GM12878 (cell line): ENCODE results near the gene MRPS21. TPM values are rescaled to one million over a fixed set of nuclear protein-coding genes. Genes with fewer than 3 reads are reported as not detected.

Experiments
- BRCA1 ChIP-seq: IDR thresholded peaks from 2 replicates; pipeline ENCODE4 v1.6.1; 2011; ENCODE audit warnings: low read depth, low read length, improper control_type of control experiment
- CHD4 ChIP-seq: fragments of 200-600 bp; sonication (generic); IDR thresholded peaks from 2 replicates; pipeline ENCODE4 v1.6.1; 2016; ENCODE audit warnings: mild to moderate bottlenecking
- EP300 ChIP-seq, 2 experiments: fragments of 150-350 bp in 1 of 2; IDR thresholded peaks; 2 replicates each; pipeline ENCODE4 v1.6.1; 2011 to 2012; ENCODE audit warnings: low read depth in 2 of 2, low read length in 2 of 2, borderline replicate concordance in 1 of 2, improper control_type of control experiment in 1 of 2, inconsistent platforms in 1 of 2; ENCODE audit not compliant: control insufficient read depth in 1 of 2
- FOXK2 ChIP-seq: fragments of 450-650 bp; IDR thresholded peaks from 2 replicates; pipeline ENCODE4 v1.6.1; 2017; ENCODE audit warnings: mild to moderate bottlenecking, moderate library complexity
- IKZF2 ChIP-seq, 2 experiments: fragments of 450-650 bp; IDR thresholded peaks; 2 replicates each; pipeline ENCODE4 v1.6.1; 2017; ENCODE audit warnings: mild to moderate bottlenecking in 2 of 2, moderate library complexity in 2 of 2
- MEF2B ChIP-seq: fragments of 450-650 bp; IDR thresholded peaks from 2 replicates; pipeline ENCODE4 v1.6.1; 2018; ENCODE audit warnings: mild to moderate bottlenecking, moderate library complexity; ENCODE audit not compliant: partially characterized antibody, poor library complexity, severe bottlenecking
- MTA3 ChIP-seq: IDR thresholded peaks from 2 replicates; pipeline ENCODE4 v1.6.1; 2012; ENCODE audit warnings: low read length, inconsistent platforms, borderline replicate concordance
- PAX8 ChIP-seq: fragments of 450-650 bp; IDR thresholded peaks from 2 replicates; pipeline ENCODE4 v1.6.1; 2017; ENCODE audit warnings: mild to moderate bottlenecking, moderate library complexity
- POLR2AphosphoS2 ChIP-seq: IDR thresholded peaks from 2 replicates; pipeline ENCODE4 v1.6.1; 2011; ENCODE audit warnings: low read depth, mild to moderate bottlenecking, low read length, improper control_type of control experiment, moderate library complexity
- SIX5 ChIP-seq: IDR thresholded peaks from 2 replicates; pipeline ENCODE4 v1.6.1; 2011; ENCODE audit warnings: mild to moderate bottlenecking, low read depth, low read length, moderate library complexity; ENCODE audit not compliant: severe bottlenecking
- SREBF1 ChIP-seq: IDR thresholded peaks from 2 replicates; pipeline ENCODE4 v1.6.1; 2012; ENCODE audit warnings: mild to moderate bottlenecking, low read length
- TARDBP ChIP-seq: IDR thresholded peaks from 2 replicates; pipeline ENCODE4 v1.6.1; 2016; ENCODE audit warnings: borderline replicate concordance
- ZBED1 ChIP-seq: IDR thresholded peaks from 2 replicates; pipeline ENCODE4 v1.6.1; 2016; ENCODE audit warnings: borderline replicate concordance
- ZBTB4 ChIP-seq: fragments of 450-650 bp; formaldehyde crosslinking; IDR thresholded peaks from 2 replicates; pipeline ENCODE4 v1.4.0; 2022; ENCODE audit warnings: mild to moderate bottlenecking, moderate library complexity
- ZNF217 ChIP-seq: fragments of 450-650 bp; IDR thresholded peaks from 2 replicates; pipeline ENCODE4 v1.6.1; 2017; ENCODE audit warnings: antibody characterized with exemption, mild to moderate bottlenecking
- polyA plus RNA-seq, 11 experiments: library from polyadenylated mRNA; depleted of rRNA in 4 of 11; unstranded in 6 of 11; stranded (reverse) in 5 of 11; fragments of >200 nt; fragmentation: Nextera tagmentation in 4 of 11; fragmentation: Illumina TruSeq in 1 of 11; extraction: Ambion mirVana in 4 of 11; extraction: Trizol in 1 of 11; gene quantifications; 1 replicate in 1 of 11; 2 replicates in 10 of 11; pipeline versions ENCODE4 v1.2.1 to v1.2.3, GENCODE V29; 2011 to 2016; ENCODE audit warnings: inconsistent platforms in 2 of 11, missing spikeins in 2 of 11, low read depth in 1 of 11
- total RNA-seq, 4 experiments: library from RNA; depleted of rRNA in 3 of 4; stranded (reverse); fragments of >200 nt in 3 of 4; fragmentation: Illumina TruSeq in 1 of 4; extraction: Trizol in 1 of 4; gene quantifications; 2 replicates each; pipeline versions ENCODE4 v1.2.1 to v1.2.3, GENCODE V29; 2013 to 2021
- TF ChIP-seq, protein P1 (sequence below): fragments of 450-650 bp; conservative IDR thresholded peaks from 2 replicates; pipeline ENCODE4 v1.6.1; 2017; ENCODE audit warnings: mild to moderate bottlenecking, moderate library complexity
- TF ChIP-seq, protein P2 (sequence below): fragments of 150-350 bp; IDR thresholded peaks from 2 replicates; pipeline ENCODE4 v1.6.1; 2016; ENCODE audit warnings: low read depth, low read length
- TF ChIP-seq, protein P3 (sequence below): fragments of 450-650 bp; IDR thresholded peaks from 2 replicates; pipeline ENCODE4 v1.6.1; 2017; ENCODE audit warnings: antibody characterized with exemption, mild to moderate bottlenecking, moderate library complexity

MRPS21 gene
- total and polyA plus RNA-seq, 10 of the 15 experiments (the other 5 are each of a cell fraction or from before 2014, with no cell fraction given), result 69.4 to 275 (median 103) TPM

DNA sequence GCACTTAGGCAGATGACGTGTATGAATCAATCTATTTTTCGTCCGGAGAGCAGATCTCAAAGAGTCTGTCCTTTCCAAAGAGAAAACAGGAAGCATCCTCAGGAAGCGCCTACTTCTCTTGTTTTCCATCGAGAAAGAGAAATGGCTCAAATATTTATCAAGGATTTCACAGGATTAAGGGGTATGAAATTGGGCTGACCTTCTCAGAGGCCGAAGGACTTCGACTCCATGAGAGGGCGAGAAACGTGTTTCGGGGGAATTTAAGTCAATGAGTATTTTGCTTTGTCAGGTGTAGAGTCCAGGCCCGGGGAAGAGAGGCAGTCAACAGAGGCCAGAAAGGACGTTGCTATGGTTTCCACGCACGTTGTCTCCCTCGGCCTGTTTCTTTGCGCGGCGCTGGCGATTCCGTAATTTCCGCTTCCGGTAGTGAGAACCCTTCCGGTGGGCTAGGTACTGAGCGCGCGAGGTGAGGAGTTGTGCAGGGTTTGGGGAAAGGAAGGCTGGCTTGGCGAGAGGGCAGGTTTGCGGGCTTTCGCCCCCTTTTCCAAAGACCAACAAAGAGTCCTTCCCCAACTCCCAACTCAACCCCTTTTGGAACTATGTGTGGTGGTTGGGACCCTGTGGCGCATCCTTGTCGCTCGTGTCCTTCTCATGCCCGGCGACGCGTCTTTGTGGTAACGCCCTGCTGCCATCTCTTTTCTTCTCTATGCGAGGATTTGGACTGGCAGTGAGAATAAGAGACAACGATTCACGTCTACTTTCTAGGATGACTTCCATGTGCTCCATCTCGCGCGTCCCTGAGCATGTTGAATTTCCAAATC lies at the start of gene MRPS21 (continued):
- no peak for TF ChIP-seq IKZF2 (IDR thresholded peaks at IDR 0.05)
- TF ChIP-seq, protein P1, sequence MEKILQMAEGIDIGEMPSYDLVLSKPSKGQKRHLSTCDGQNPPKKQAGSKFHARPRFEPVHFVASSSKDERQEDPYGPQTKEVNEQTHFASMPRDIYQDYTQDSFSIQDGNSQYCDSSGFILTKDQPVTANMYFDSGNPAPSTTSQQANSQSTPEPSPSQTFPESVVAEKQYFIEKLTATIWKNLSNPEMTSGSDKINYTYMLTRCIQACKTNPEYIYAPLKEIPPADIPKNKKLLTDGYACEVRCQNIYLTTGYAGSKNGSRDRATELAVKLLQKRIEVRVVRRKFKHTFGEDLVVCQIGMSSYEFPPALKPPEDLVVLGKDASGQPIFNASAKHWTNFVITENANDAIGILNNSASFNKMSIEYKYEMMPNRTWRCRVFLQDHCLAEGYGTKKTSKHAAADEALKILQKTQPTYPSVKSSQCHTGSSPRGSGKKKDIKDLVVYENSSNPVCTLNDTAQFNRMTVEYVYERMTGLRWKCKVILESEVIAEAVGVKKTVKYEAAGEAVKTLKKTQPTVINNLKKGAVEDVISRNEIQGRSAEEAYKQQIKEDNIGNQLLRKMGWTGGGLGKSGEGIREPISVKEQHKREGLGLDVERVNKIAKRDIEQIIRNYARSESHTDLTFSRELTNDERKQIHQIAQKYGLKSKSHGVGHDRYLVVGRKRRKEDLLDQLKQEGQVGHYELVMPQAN, result peak; percentile 80
- no peak for TF ChIP-seq EP300 (IDR thresholded peaks at IDR 0.05; ENCODE audit: borderline replicate concordance in 1 of 2, control insufficient read depth in 1 of 2, low read depth in 2 of 2, low read length in 2 of 2)
- no peak for TF ChIP-seq PAX8
- TF ChIP-seq SIX5, result peak; percentile 53
- no peak for TF ChIP-seq BRCA1
- TF ChIP-seq, protein P2, sequence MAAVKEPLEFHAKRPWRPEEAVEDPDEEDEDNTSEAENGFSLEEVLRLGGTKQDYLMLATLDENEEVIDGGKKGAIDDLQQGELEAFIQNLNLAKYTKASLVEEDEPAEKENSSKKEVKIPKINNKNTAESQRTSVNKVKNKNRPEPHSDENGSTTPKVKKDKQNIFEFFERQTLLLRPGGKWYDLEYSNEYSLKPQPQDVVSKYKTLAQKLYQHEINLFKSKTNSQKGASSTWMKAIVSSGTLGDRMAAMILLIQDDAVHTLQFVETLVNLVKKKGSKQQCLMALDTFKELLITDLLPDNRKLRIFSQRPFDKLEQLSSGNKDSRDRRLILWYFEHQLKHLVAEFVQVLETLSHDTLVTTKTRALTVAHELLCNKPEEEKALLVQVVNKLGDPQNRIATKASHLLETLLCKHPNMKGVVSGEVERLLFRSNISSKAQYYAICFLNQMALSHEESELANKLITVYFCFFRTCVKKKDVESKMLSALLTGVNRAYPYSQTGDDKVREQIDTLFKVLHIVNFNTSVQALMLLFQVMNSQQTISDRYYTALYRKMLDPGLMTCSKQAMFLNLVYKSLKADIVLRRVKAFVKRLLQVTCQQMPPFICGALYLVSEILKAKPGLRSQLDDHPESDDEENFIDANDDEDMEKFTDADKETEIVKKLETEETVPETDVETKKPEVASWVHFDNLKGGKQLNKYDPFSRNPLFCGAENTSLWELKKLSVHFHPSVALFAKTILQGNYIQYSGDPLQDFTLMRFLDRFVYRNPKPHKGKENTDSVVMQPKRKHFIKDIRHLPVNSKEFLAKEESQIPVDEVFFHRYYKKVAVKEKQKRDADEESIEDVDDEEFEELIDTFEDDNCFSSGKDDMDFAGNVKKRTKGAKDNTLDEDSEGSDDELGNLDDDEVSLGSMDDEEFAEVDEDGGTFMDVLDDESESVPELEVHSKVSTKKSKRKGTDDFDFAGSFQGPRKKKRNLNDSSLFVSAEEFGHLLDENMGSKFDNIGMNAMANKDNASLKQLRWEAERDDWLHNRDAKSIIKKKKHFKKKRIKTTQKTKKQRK, result no peak
- peak; percentile 38 for TF ChIP-seq MEF2B
- peak; percentile 82 for TF ChIP-seq FOXK2
- no peak for TF ChIP-seq SREBF1
- TF ChIP-seq, protein P3, sequence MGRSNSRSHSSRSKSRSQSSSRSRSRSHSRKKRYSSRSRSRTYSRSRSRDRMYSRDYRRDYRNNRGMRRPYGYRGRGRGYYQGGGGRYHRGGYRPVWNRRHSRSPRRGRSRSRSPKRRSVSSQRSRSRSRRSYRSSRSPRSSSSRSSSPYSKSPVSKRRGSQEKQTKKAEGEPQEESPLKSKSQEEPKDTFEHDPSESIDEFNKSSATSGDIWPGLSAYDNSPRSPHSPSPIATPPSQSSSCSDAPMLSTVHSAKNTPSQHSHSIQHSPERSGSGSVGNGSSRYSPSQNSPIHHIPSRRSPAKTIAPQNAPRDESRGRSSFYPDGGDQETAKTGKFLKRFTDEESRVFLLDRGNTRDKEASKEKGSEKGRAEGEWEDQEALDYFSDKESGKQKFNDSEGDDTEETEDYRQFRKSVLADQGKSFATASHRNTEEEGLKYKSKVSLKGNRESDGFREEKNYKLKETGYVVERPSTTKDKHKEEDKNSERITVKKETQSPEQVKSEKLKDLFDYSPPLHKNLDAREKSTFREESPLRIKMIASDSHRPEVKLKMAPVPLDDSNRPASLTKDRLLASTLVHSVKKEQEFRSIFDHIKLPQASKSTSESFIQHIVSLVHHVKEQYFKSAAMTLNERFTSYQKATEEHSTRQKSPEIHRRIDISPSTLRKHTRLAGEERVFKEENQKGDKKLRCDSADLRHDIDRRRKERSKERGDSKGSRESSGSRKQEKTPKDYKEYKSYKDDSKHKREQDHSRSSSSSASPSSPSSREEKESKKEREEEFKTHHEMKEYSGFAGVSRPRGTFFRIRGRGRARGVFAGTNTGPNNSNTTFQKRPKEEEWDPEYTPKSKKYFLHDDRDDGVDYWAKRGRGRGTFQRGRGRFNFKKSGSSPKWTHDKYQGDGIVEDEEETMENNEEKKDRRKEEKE, result no peak
- TF ChIP-seq TARDBP, result peak; percentile 29; the same call in 1 of the 2 replicates
- TF ChIP-seq CHD4, result no peak
- no peak for TF ChIP-seq ZBTB4 (CRISPR knock-in tag)
- TF ChIP-seq ZBED1, result no peak
- TF ChIP-seq ZNF217, result no peak
- TF ChIP-seq POLR2AphosphoS2, result peak; percentile 92
- TF ChIP-seq MTA3, result peak; percentile 20; the same call in 1 of the 2 replicates
